Right cardiac atrium (tissue), 5 donors: ENCODE data around the gene INSC. TPM values are rescaled to one million over a fixed set of nuclear protein-coding genes. Genes with fewer than 3 reads are reported as not detected.
A peak's percentile ranks its signal among the peaks of the same experiment; 100 is the strongest.

Source experiments
- ATAC-seq, 2 donors: fragments of 200-7000 bp; cut with Tn5 transposase; one replicate each; pipeline versions ENCODE4 v1.8.0 to v1.9.1; 2020; ENCODE audit warnings: moderate library complexity in 2 of 2, mild to moderate bottlenecking in 1 of 2
- DNase-seq, 3 donors: peaks; one replicate each; pipeline ENCODE4 v3.0.0-alpha.2; 2020
- H3K27ac ChIP-seq: one replicate; pipeline ENCODE4 v1.5.1; 2013; ENCODE audit warnings: mild to moderate bottlenecking, low read length, control low read depth, moderate library complexity
- H3K27me3 ChIP-seq: one replicate; pipeline ENCODE4 v1.6.1; 2013; ENCODE audit not compliant: control insufficient read depth, insufficient read depth
- H3K4me1 ChIP-seq: one replicate; pipeline ENCODE4 v1.6.1; 2013; ENCODE audit warnings: low read length; ENCODE audit not compliant: control insufficient read depth, insufficient read depth
- H3K4me3 ChIP-seq: one replicate; pipeline ENCODE4 v1.5.1; 2013; ENCODE audit warnings: low read length, control low read depth
- H3K9me3 ChIP-seq: one replicate; pipeline ENCODE4 v1.6.1; 2013; ENCODE audit warnings: low read length; ENCODE audit not compliant: control insufficient read depth
- WGBS: extraction: QIAGEN DNeasy Blood & Tissue Kit; methylation state at CpG from one replicate; pipeline ENCODE4 v1.1.7; 2013; 5-methylcytosine and 5-hydroxymethylcytosine counted together
- intact Hi-C, 4 donors: fragments of 100-400 bp; cut with DNase I; formaldehyde crosslinking; loops; one replicate each; pipeline versions ENCODE4 v1.11.0 to v1.14.0; 2022 to 2023
- polyA plus RNA-seq: library from polyadenylated mRNA; stranded (reverse); fragments of 200-250 nt; gene quantifications from one replicate; pipeline ENCODE4 v1.2.3, GENCODE V29; 2013
- total RNA-seq, 4 donors: library from RNA; stranded (reverse); fragmentation: NEBNext Ultra II Directional; extraction: Animal tissue kit (Norgen Biotek cat#: 25700); gene quantifications; one replicate each; pipeline ENCODE4 v1.2.1, GENCODE V29; 2021
- donor health status: healthy with polysubstance abuse.
- donor health status: DM: no; HTN: yes; CAD: no.
- donor health status: DM: no; HTN: no; CAD: no.
- donor health status: DM: no; HTN: yes; CAD: no; lungs with severe emphysema.
- donor health status: DM: yes; HTN: yes; CAD: no.

INSC gene
- total and polyA plus RNA-seq, 5 donors, result 0.91 to 1.0 (median 0.95) TPM

- ATAC-seq, result no peak
- H3K9me3 ChIP-seq, result no peaks in the 10 kb centered on the region
- intact Hi-C loops, result no loop called here
Observed at GRCh38 chr11:15109602-15110001, 5.1 kb upstream of the INSC start.

GRCh38 chr11:15111215-15111614 is 3.5 kb upstream of the INSC start:
- intact Hi-C loops, result no loop called here
- no peaks in the 10 kb centered on the region for H3K9me3 ChIP-seq
- H3K27ac ChIP-seq, result no peak overlapping the region
- ATAC-seq (no peak), DNase-seq (no peak)
- H3K4me1 ChIP-seq, result no peaks in the 10 kb centered on the region
- no peak overlapping the region for H3K4me3 ChIP-seq
- H3K27me3 ChIP-seq, result no peaks in the 10 kb centered on the region
- whole genome bisulfite sequencing, result 93% methylated on average over 3 of the region's 3 CpGs

More at GRCh38 chr11:15109602-15110001, 5.1 kb upstream of the INSC start:
- WGBS, result 55% methylated on average over 2 of the region's 2 CpGs
- H3K27ac ChIP-seq, result no peak overlapping the region
- H3K27me3 ChIP-seq, result no peaks in the 10 kb centered on the region
- H3K4me1 ChIP-seq, result no peaks in the 10 kb centered on the region
- DNase-seq, result no peak
- no peak overlapping the region for H3K4me3 ChIP-seq

GRCh38 chr11:15112131-15112541 is 2.6 kb upstream of the INSC start:
- no peak overlapping the region for H3K4me3 ChIP-seq
- no peak overlapping the region for H3K27ac ChIP-seq
- DNase-seq (no peak), ATAC-seq (no peak)
- no peaks in the 10 kb centered on the region for H3K4me1 ChIP-seq
- intact Hi-C loops, result no loop called here
- H3K9me3 ChIP-seq, result no peaks in the 10 kb centered on the region
- H3K27me3 ChIP-seq, result no peaks in the 10 kb centered on the region
- WGBS, result 68% methylated on average over 8 of the region's 8 CpGs

GRCh38 chr11:15113381-15113780 is 1.3 kb upstream of the INSC start:
- Histone ChIP-seq H3K4me3 (no peak overlapping the region), H3K4me1 (no peaks in the 10 kb centered on the region), H3K9me3 (no peaks in the 10 kb centered on the region), H3K27me3 (no peaks in the 10 kb centered on the region), H3K27ac (no peak overlapping the region)
- WGBS, result 71% methylated on average over 5 of the region's 5 CpGs
- intact Hi-C loops, result no loop called here
- no peak for DNase-seq
- ATAC-seq, result no peak

- 87% methylated on average over 5 of the region's 5 CpGs for WGBS
- intact Hi-C loops, result no loop called here
Observed at GRCh38 chr11:15115686-15116085, 963 bp downstream of the INSC start.

GRCh38 chr11:15117751-15118150 is 3.0 kb downstream of the INSC start:
- ATAC-seq (no peak), DNase-seq (peak in 1 of 3 donors; percentile 49)
- H3K4me1 ChIP-seq, result no peaks in the 10 kb centered on the region
- 71% methylated on average over 4 of the region's 4 CpGs for WGBS
- no peaks in the 10 kb centered on the region for H3K9me3 ChIP-seq
- H3K4me3 ChIP-seq, result no peak overlapping the region
- intact Hi-C loops, result no loop called here
- no peaks in the 10 kb centered on the region for H3K27me3 ChIP-seq
- no peak overlapping the region for H3K27ac ChIP-seq

More at GRCh38 chr11:15115686-15116085, 963 bp downstream of the INSC start:
- H3K27ac ChIP-seq, result no peak overlapping the region
- no peaks in the 10 kb centered on the region for H3K4me1 ChIP-seq
- H3K27me3 ChIP-seq, result no peaks in the 10 kb centered on the region
- H3K9me3 ChIP-seq, result no peaks in the 10 kb centered on the region
- no peak for DNase-seq
- no peak overlapping the region for H3K4me3 ChIP-seq
- no peak for ATAC-seq

- intact Hi-C loops, result no loop called here
- ATAC-seq, result no peak
Observed at GRCh38 chr11:15118431-15118830, 3.7 kb downstream of the INSC start.

GRCh38 chr11:15119352-15119751 is 4.6 kb downstream of the INSC start:
- intact Hi-C loops, result no loop called here
- no peak overlapping the region for H3K4me3 ChIP-seq
- ATAC-seq (no peak), DNase-seq (no peak)
- no peaks in the 10 kb centered on the region for H3K27me3 ChIP-seq
- no peak overlapping the region for H3K27ac ChIP-seq
- H3K4me1 ChIP-seq, result peaks cover 4% of the 10 kb centered on the region
- no peaks in the 10 kb centered on the region for H3K9me3 ChIP-seq
- 73% methylated on average over 4 of the region's 4 CpGs for WGBS

More at GRCh38 chr11:15118431-15118830, 3.7 kb downstream of the INSC start:
- DNase-seq, result no peak
- Histone ChIP-seq H3K27ac (no peak overlapping the region), H3K9me3 (no peaks in the 10 kb centered on the region), H3K4me1 (no peaks in the 10 kb centered on the region), H3K4me3 (no peak overlapping the region), H3K27me3 (no peaks in the 10 kb centered on the region)

GRCh38 chr11:15119826-15120225 is 5.1 kb downstream of the INSC start:
- H3K27ac ChIP-seq, result no peak overlapping the region
- no peak for DNase-seq
- no peaks in the 10 kb centered on the region for H3K9me3 ChIP-seq
- intact Hi-C loops, result no loop called here
- WGBS, result 77% methylated on average over 1 of the region's 1 CpG
- H3K27me3 ChIP-seq, result no peaks in the 10 kb centered on the region
- no peak for ATAC-seq
- H3K4me1 ChIP-seq, result peaks cover 4% of the 10 kb centered on the region
- H3K4me3 ChIP-seq, result no peak overlapping the region

GRCh38 chr11:15123849-15124248 is 9.1 kb downstream of the INSC start:
- Histone ChIP-seq H3K9me3 (no peaks in the 10 kb centered on the region), H3K4me1 (peaks cover 4% of the 10 kb centered on the region), H3K27me3 (no peaks in the 10 kb centered on the region), H3K4me3 (no peak overlapping the region), H3K27ac (no peak overlapping the region)
- WGBS, result 56% methylated on average over 1 of the region's 1 CpG
- no peak for ATAC-seq
- intact Hi-C loops, result no loop called here
- no peak for DNase-seq

- H3K27ac ChIP-seq, result no peak overlapping the region
- WGBS, result 21% methylated on average over 2 of the region's 2 CpGs
- no peaks in the 10 kb centered on the region for H3K9me3 ChIP-seq
- no peak overlapping the region for H3K4me3 ChIP-seq
- peaks cover 4% of the 10 kb centered on the region for H3K4me1 ChIP-seq
- intact Hi-C loops, result no loop called here
- no peaks in the 10 kb centered on the region for H3K27me3 ChIP-seq
- DNase-seq (no peak), ATAC-seq (peak; percentile 20 to 31)
Observed at GRCh38 chr11:15124528-15124927, 9.8 kb downstream of the INSC start.

- H3K4me1 ChIP-seq, result peaks cover 4% of the 10 kb centered on the region
- no peak for DNase-seq
- no peaks in the 10 kb centered on the region for H3K27me3 ChIP-seq
- no peaks in the 10 kb centered on the region for H3K9me3 ChIP-seq
- intact Hi-C loops, result no loop called here
- ATAC-seq, result no peak
- no peak overlapping the region for H3K4me3 ChIP-seq
- no peak overlapping the region for H3K27ac ChIP-seq
- 79% methylated on average over 6 of the region's 6 CpGs for WGBS
Observed at GRCh38 chr11:15127341-15127740, 12.6 kb downstream of the INSC start.
